CD14-positive monocyte (primary cell): ENCODE measurements around the gene GJA4. TPM values are rescaled to one million over a fixed set of nuclear protein-coding genes. Genes with fewer than 3 reads are reported as not detected.

Source experiments
- DNase-seq, 3 donors: peaks; one replicate each; pipeline ENCODE4 v3.0.0-alpha.2; 2011 to 2022
- H2AFZ ChIP-seq: 2 replicates; pipeline ENCODE4 v1.6.0; 2012; ENCODE audit warnings: mild to moderate bottlenecking, low read depth, low read length, inconsistent platforms; ENCODE audit not compliant: insufficient read depth, poor library complexity, severe bottlenecking
- H3K27ac ChIP-seq, 2 donors: 1 replicate in 1 of 2; 2 replicates in 1 of 2; pipeline ENCODE4 v1.5.1; 2012 to 2013; ENCODE audit warnings: low read length in 2 of 2, control low read depth in 1 of 2, inconsistent platforms in 1 of 2, low read depth in 1 of 2, mild to moderate bottlenecking in 1 of 2
- H3K27me3 ChIP-seq, 2 donors: one replicate each; pipeline versions ENCODE4 v1.6.0 to v1.6.1; 2011 to 2013; ENCODE audit warnings: low read length in 2 of 2; ENCODE audit not compliant: control insufficient read depth in 2 of 2, insufficient read depth in 2 of 2
- H3K36me3 ChIP-seq, 2 donors: replicated peaks in 1 of 2; 1 replicate in 1 of 2; 2 replicates in 1 of 2; pipeline versions ENCODE4 v1.5.1 to v1.6.1; 2012 to 2013; ENCODE audit warnings: low read length in 2 of 2, control low read depth in 1 of 2, inconsistent platforms in 1 of 2, mild to moderate bottlenecking in 1 of 2; ENCODE audit not compliant: insufficient read depth in 2 of 2, control insufficient read depth in 1 of 2
- H3K4me1 ChIP-seq, 2 donors: 1 replicate in 1 of 2; 2 replicates in 1 of 2; pipeline versions ENCODE4 v1.5.1 to v1.6.1; 2012 to 2013; ENCODE audit warnings: low read length in 2 of 2, control low read depth in 1 of 2, inconsistent platforms in 1 of 2, mild to moderate bottlenecking in 1 of 2, moderate library complexity in 1 of 2; ENCODE audit not compliant: insufficient read depth in 2 of 2, control insufficient read depth in 1 of 2
- H3K4me2 ChIP-seq: replicated peaks from 2 replicates; pipeline ENCODE3; 2012; ENCODE audit warnings: low read length, moderate library complexity, mild to moderate bottlenecking; ENCODE audit not compliant: poor library complexity, severe bottlenecking; ENCODE audit errors: extremely low read depth
- H3K4me3 ChIP-seq, 3 experiments: fragments of 200-600 bp in 1 of 3; sonication (generic) in 1 of 3; replicated peaks in 1 of 3; 1 replicate in 2 of 3; 2 replicates in 1 of 3; pipeline ENCODE4 v1.5.1; 2011 to 2013; ENCODE audit warnings: low read length in 3 of 3, mild to moderate bottlenecking in 3 of 3, control low read depth in 2 of 3, low read depth in 2 of 3, inconsistent platforms in 1 of 3, moderate library complexity in 1 of 3
- H3K79me2 ChIP-seq: 2 replicates; pipeline ENCODE4 v1.6.0; 2012; ENCODE audit warnings: mild to moderate bottlenecking, control low read depth, inconsistent platforms, low read length, moderate library complexity; ENCODE audit not compliant: insufficient read depth
- H3K9ac ChIP-seq: 2 replicates; pipeline ENCODE4 v1.6.0; 2017; ENCODE audit warnings: low read length, mild to moderate bottlenecking; ENCODE audit not compliant: insufficient read depth, poor library complexity, severe bottlenecking
- H3K9me3 ChIP-seq, 2 donors: replicated peaks in 1 of 2; 1 replicate in 1 of 2; 2 replicates in 1 of 2; pipeline versions ENCODE4 v1.5.1 to v1.6.1; 2012 to 2013; ENCODE audit warnings: low read length in 2 of 2, control low read depth in 1 of 2; ENCODE audit not compliant: control insufficient read depth in 1 of 2, insufficient read depth in 1 of 2
- H4K20me1 ChIP-seq: 2 replicates; pipeline ENCODE4 v1.6.0; 2012; ENCODE audit warnings: mild to moderate bottlenecking, low read length, control low read depth, moderate library complexity; ENCODE audit not compliant: insufficient read depth
- H3K27ac Mint-ChIP-seq, 7 donors: one replicate each; pipeline ENCODE4 v1.8.0; 2020; ENCODE audit warnings: mild to moderate bottlenecking in 7 of 7, mixed read lengths in 7 of 7, moderate library complexity in 6 of 7, inconsistent platforms in 2 of 7
- H3K27me3 Mint-ChIP-seq, 3 donors: one replicate each; pipeline ENCODE4 v1.8.0; 2021 to 2022; ENCODE audit warnings: low read depth in 3 of 3, mild to moderate bottlenecking in 3 of 3, mixed read lengths in 3 of 3, moderate library complexity in 3 of 3, inconsistent platforms in 1 of 3
- H3K36me3 Mint-ChIP-seq, 2 donors: one replicate each; pipeline ENCODE4 v1.8.0; 2020; ENCODE audit warnings: mixed read lengths in 2 of 2, inconsistent platforms in 1 of 2, mild to moderate bottlenecking in 1 of 2
- H3K4me1 Mint-ChIP-seq: one replicate; pipeline ENCODE4 v1.8.0; 2020; ENCODE audit warnings: mild to moderate bottlenecking, mixed read lengths
- H3K4me3 Mint-ChIP-seq, 2 donors: one replicate each; pipeline ENCODE4 v1.8.0; 2020; ENCODE audit warnings: mild to moderate bottlenecking in 2 of 2, mixed read lengths in 2 of 2, moderate library complexity in 1 of 2
- H3K9me3 Mint-ChIP-seq, 7 donors: one replicate each; pipeline ENCODE4 v1.8.0; 2020 to 2022; ENCODE audit warnings: mixed read lengths in 7 of 7, mild to moderate bottlenecking in 6 of 7, moderate library complexity in 6 of 7, inconsistent platforms in 2 of 7
- CTCF ChIP-seq: fragments of 200-600 bp; IDR thresholded peaks from one replicate; pipeline ENCODE4 v1.8.0; 2022; ENCODE audit warnings: antibody characterized with exemption, mild to moderate bottlenecking
- WGBS: methylation state at CpG from one replicate; pipeline ENCODE4 v1.1.5; 2013; ENCODE audit warnings: missing lambda C conversion rate; ENCODE audit not compliant: insufficient coverage; 5-methylcytosine and 5-hydroxymethylcytosine counted together
- intact Hi-C, 2 donors: fragments of 100-400 bp; cut with micrococcal nuclease; formaldehyde crosslinking; loops; one replicate each; pipeline versions ENCODE4 v1.15.0 to v1.15.1; 2023
- polyA plus RNA-seq, 3 donors: library from polyadenylated mRNA; depleted of rRNA in 1 of 3; unstranded in 2 of 3; stranded (reverse) in 1 of 3; fragments of 300-500 nt in 2 of 3; fragments of >200 nt in 1 of 3; fragmentation: Illumina TruSeq in 2 of 3; gene quantifications; 1 replicate in 2 of 3; 2 replicates in 1 of 3; pipeline ENCODE4 v1.2.3, GENCODE V29; 2012 to 2021

GJA4 gene
- polyA plus RNA-seq, 3 donors, result not detected

DNA sequence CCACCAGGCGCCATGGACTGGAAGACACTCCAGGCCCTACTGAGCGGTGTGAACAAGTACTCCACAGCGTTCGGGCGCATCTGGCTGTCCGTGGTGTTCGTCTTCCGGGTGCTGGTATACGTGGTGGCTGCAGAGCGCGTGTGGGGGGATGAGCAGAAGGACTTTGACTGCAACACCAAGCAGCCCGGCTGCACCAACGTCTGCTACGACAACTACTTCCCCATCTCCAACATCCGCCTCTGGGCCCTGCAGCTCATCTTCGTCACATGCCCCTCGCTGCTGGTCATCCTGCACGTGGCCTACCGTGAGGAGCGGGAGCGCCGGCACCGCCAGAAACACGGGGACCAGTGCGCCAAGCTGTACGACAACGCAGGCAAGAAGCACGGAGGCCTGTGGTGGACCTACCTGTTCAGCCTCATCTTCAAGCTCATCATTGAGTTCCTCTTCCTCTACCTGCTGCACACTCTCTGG, 8.0 kb upstream of the GJA4 start:
- no peak overlapping the region for H2AFZ ChIP-seq
- no peak overlapping the region for H3K4me2 ChIP-seq

DNA sequence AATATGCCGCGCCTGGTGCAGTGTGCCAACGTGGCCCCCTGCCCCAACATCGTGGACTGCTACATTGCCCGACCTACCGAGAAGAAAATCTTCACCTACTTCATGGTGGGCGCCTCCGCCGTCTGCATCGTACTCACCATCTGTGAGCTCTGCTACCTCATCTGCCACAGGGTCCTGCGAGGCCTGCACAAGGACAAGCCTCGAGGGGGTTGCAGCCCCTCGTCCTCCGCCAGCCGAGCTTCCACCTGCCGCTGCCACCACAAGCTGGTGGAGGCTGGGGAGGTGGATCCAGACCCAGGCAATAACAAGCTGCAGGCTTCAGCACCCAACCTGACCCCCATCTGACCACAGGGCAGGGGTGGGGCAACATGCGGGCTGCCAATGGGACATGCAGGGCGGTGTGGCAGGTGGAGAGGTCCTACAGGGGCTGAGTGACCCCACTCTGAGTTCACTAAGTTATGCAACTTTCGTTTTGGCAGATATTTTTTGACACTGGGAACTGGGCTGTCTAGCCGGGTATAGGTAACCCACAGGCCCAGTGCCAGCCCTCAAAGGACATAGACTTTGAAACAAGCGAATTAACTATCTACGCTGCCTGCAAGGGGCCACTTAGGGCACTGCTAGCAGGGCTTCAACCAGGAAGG, 7.4 kb upstream of the GJA4 start:
- TF ChIP-seq CTCF, result no peak
- peaks cover 26 to 43% (median 29%) of the 10 kb centered on the region in 3 donors for H3K27me3 Mint-ChIP-seq

More for the DNA sequence above, 8.0 kb upstream of the GJA4 start:
- Histone ChIP-seq H4K20me1 (no peaks in the 10 kb centered on the region), H3K4me1 (no peaks in the 10 kb centered on the region), H3K27me3 (peaks cover 23 to 36% of the 10 kb centered on the region in 2 donors), H3K4me3 (no peak overlapping the region), H3K9me3 (peaks cover 0 to 10% of the 10 kb centered on the region in 2 donors), H3K9ac (no peak overlapping the region), H3K36me3 (no peaks in the 10 kb centered on the region), H3K27ac (no peak overlapping the region), H3K79me2 (no peaks in the 10 kb centered on the region)
- intact Hi-C loops, result loop anchor here in 1 of 2 donors (5.0 kb wide), 1 partner anchor 513 kb away; no protein-coding TSS in a partner anchor
- H3K27me3 Mint-ChIP-seq, result peaks cover 32 to 45% (median 34%) of the 10 kb centered on the region in 3 donors
- TF ChIP-seq CTCF, result no peak
- no peaks in the 10 kb centered on the region for H3K36me3 Mint-ChIP-seq
- peaks cover 0 to 6% (median 2%) of the 10 kb centered on the region in 7 donors for H3K9me3 Mint-ChIP-seq
- H3K4me1 Mint-ChIP-seq, result no peaks in the 10 kb centered on the region
- no peak overlapping the region for H3K4me3 Mint-ChIP-seq
- WGBS, result 80% methylated on average over 23 of the region's 28 CpGs
- H3K27ac Mint-ChIP-seq, result no peak overlapping the region
- DNase-seq, result no peak

More for the DNA sequence above, 7.4 kb upstream of the GJA4 start:
- intact Hi-C loops, result loop anchor here in 1 of 2 donors (5.0 kb wide), 1 partner anchor 512 kb away; no protein-coding TSS in a partner anchor
- Histone ChIP-seq H3K9ac (no peak overlapping the region), H3K36me3 (no peaks in the 10 kb centered on the region), H3K79me2 (no peaks in the 10 kb centered on the region), H3K4me2 (no peak overlapping the region), H4K20me1 (no peaks in the 10 kb centered on the region), H3K4me3 (no peak overlapping the region), H2AFZ (no peak overlapping the region), H3K27ac (no peak overlapping the region), H3K4me1 (no peaks in the 10 kb centered on the region), H3K9me3 (peaks cover 0 to 10% of the 10 kb centered on the region in 2 donors), H3K27me3 (peaks cover 19 to 30% of the 10 kb centered on the region in 2 donors)
- no peak for DNase-seq
- no peak overlapping the region for H3K27ac Mint-ChIP-seq
- no peak overlapping the region for H3K4me3 Mint-ChIP-seq
- peaks cover 0 to 6% (median 2%) of the 10 kb centered on the region in 7 donors for H3K9me3 Mint-ChIP-seq
- no peaks in the 10 kb centered on the region for H3K4me1 Mint-ChIP-seq
- H3K36me3 Mint-ChIP-seq, result no peaks in the 10 kb centered on the region
- 87% methylated on average over 18 of the region's 22 CpGs for WGBS
